HPDE6-E6E7 (cell line): ENCODE measurements around the gene MYO1D.

Source experiments
- DNase-seq: peaks from one replicate; pipeline ENCODE4 v3.0.0; 2011; ENCODE audit warnings: missing footprints; ENCODE audit errors: extremely low spot score

MYO1D gene

GRCh38 chr17:32569171-32570080, 307.5 kb downstream of the MYO1D start:
- peak; percentile 83 for DNase-seq

- no peak for DNase-seq
Observed at GRCh38 chr17:32568705-32569104, 308.2 kb downstream of the MYO1D start.

GRCh38 chr17:32567511-32567910, 309.4 kb downstream of the MYO1D start:
- DNase-seq: no peak

- DNase-seq: no peak
Observed at GRCh38 chr17:32567086-32567485, 309.8 kb downstream of the MYO1D start.

GRCh38 chr17:32566303-32566702, 310.6 kb downstream of the MYO1D start:
- DNase-seq: no peak

GRCh38 chr17:32565401-32565800, 311.5 kb downstream of the MYO1D start:
- DNase-seq: no peak

GRCh38 chr17:32564325-32564724, 312.6 kb downstream of the MYO1D start:
- DNase-seq: no peak

- DNase-seq: no peak
Observed at GRCh38 chr17:32563583-32563982, 313.3 kb downstream of the MYO1D start.

GRCh38 chr17:32558997-32559650, 317.8 kb downstream of the MYO1D start:
- DNase-seq: no peak

GRCh38 chr17:32558326-32558955, 318.5 kb downstream of the MYO1D start:
- DNase-seq: no peak

- no peak for DNase-seq
Observed at GRCh38 chr17:32555611-32556310, 321.2 kb downstream of the MYO1D start.

- DNase-seq: no peak
Observed at GRCh38 chr17:32553168-32553567, 323.8 kb downstream of the MYO1D start.

- no peak for DNase-seq
Observed at GRCh38 chr17:32552280-32552679, 324.6 kb downstream of the MYO1D start.

- DNase-seq: peak; percentile 86
Observed at GRCh38 chr17:32551186-32551955, 325.6 kb downstream of the MYO1D start.

GRCh38 chr17:32549559-32549958, 327.4 kb downstream of the MYO1D start:
- no peak for DNase-seq

GRCh38 chr17:32546031-32546444, 330.9 kb downstream of the MYO1D start:
- DNase-seq: no peak

- DNase-seq: no peak
Observed at GRCh38 chr17:32542186-32542585, 334.7 kb downstream of the MYO1D start.

- DNase-seq: no peak
Observed at GRCh38 chr17:32541640-32542039, 335.3 kb downstream of the MYO1D start.

- no peak for DNase-seq
Observed at GRCh38 chr17:32536736-32537643, 339.9 kb downstream of the MYO1D start.

GRCh38 chr17:32533296-32533695, 343.6 kb downstream of the MYO1D start:
- DNase-seq: no peak
